Renal cortical epithelial cell (primary cell): ENCODE data around the gene ARSB. TPM values are rescaled to one million over a fixed set of nuclear protein-coding genes. Genes with fewer than 3 reads are reported as not detected.
"Not testable (repeated sequence)": the region's sequence is repeated elsewhere in the genome, so short reads cannot be mapped to it uniquely, and the experiment has no call there.

Source experiments
- DNase-seq: peaks from one replicate; pipeline ENCODE4 v3.0.0-alpha.2; 2011; ENCODE audit warnings: low read depth
- total RNA-seq: library from RNA; depleted of rRNA; stranded (reverse); fragments of >200 nt; gene quantifications from 2 replicates; pipeline ENCODE4 v1.2.3, GENCODE V29; 2014

Gene ARSB
- total RNA-seq, 1 donor from 2014 or later = 19.5 TPM

GRCh38 chr5:78953092-78953800 is 31.9 kb downstream of the ARSB start:
- peak; percentile 21 for DNase-seq

DNA sequence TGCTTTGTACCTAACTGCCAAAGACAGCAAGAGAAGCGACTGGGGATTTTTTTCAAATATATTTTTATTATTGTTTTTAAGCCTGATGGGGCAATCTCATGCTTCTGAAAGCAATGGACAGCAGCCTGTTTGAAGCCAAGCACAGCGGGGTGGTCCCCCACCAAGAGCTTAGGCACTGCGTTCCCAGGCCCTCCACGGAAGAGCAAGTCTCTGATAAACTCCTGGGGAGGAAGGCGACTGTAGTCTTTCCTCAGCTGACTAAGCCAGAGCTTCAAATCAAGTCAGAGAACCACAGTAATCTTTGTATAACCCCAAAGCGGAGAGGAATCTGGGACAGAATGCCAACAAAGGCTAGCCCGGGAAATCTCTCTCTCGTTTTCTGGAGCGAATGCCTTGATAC is 54.4 kb downstream of the ARSB start:
- DNase-seq = no peak

DNA sequence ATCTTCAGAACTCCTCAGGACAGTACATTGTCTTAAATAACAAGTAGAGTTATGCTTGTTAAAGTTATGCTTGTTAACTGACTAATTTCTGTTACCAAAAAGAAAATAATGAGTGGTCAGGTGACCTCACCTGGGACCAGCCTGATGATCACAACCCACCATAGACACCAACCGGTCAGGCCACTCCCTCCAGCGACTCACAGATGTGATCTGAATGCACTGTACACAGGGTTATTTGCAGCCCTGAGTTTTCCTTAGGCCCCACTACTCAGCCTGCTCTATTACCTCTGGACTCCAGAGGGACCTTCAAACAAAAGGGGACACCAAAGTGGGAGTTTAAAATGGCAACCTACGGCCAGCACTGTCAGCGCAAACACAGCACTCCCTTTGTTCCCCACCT is 55.3 kb downstream of the ARSB start:
- peak; percentile 5 for DNase-seq

DNA sequence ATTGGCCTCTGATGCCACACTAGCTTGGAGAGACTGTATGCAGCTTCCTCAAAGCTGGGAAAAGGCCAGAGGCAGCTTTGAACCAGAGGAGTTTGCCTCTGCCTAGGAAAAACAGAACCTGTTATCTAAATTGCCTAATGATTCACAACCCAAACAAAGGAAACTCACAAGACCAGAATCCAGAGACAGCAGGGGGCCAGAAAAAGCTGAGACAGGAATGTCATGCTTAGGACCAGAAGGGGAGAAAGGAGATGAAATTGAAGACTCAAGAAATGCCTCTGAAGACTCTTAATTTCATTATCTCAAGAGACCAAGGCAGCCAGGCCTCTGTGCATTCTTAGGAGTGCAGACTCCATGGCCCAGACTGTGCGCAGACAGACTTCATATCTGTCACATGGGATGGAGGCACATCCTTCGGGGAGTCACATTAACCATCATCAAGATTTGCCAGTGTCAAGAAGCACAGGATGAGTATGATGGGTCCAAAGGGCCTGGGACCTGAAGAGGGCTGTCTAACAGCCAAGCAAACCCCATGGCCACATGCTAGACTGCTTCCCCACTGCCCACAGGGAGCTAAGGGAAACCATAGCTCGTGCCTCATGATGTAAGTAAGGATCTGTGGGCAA is 57.3 kb downstream of the ARSB start:
- DNase-seq = peak; percentile 77

DNA sequence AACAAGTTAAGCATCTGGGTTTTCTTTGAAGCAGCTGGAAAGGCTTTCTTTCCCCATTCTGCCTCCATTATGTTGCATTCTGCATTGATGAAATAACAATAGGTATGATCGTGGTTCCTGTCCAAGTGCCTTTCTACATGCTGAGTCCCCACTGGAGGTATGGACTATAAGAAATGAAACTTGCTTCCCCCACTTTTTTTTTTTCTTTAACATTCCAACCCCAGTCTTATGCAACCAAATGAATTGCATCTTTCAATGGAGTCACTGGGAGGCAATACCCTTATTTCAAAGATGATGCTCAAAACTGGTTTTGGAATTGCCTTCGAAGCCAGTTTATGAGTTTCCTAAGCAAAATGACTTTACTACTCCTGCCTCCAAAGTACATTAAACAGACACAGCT is 58.9 kb downstream of the ARSB start:
- no peak for DNase-seq

GRCh38 chr5:78925129-78925876 is 59.8 kb downstream of the ARSB start:
- no peak for DNase-seq

- no peak for DNase-seq
These were observed 61.5 kb downstream of the ARSB start for GRCh38 chr5:78923622-78923970.

GRCh38 chr5:78922879-78923621 is 62.1 kb downstream of the ARSB start:
- DNase-seq = no peak

GRCh38 chr5:78920604-78921003 is 64.5 kb downstream of the ARSB start:
- DNase-seq = peak; percentile 38

GRCh38 chr5:78919796-78920195 is 65.3 kb downstream of the ARSB start:
- DNase-seq = no peak

DNA sequence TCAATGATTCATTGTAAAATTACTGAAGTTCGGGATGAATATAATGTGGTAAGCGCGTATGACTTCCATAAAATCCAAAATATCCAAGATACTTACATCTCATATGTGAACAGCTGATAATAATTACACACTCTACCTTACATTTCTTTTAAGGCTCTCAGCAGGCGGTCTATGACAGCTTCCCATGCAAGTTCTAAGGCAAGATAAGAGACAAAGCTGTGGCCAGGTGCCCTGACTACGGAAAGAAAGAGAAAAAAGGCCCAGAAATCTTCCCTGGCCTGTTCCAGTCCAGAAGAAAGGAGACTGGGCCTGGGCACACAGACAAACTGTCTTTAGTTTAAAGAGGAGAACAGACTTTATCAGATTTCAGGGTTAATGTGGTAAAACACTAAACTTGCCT is 69.1 kb downstream of the ARSB start:
- no peak for DNase-seq

DNA sequence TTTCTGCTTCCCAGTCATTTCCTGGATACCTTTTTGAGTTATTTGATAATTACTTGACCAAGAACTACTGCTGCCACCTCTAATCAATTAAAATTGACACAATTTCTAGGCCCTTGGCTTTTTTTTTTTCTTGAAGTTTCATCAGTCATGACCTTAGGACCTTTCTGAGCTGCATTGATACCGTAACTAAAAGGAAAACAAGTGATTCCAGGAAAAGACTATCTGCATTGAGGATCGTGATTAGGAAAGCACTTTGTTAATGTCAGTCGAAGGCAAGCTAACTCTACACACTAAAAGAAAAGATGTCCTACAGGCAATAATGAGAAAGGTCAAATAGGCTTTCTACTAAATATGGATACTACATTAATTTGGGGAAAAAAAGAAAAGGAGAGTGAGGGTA is 69.9 kb downstream of the ARSB start:
- DNase-seq = no peak

DNA sequence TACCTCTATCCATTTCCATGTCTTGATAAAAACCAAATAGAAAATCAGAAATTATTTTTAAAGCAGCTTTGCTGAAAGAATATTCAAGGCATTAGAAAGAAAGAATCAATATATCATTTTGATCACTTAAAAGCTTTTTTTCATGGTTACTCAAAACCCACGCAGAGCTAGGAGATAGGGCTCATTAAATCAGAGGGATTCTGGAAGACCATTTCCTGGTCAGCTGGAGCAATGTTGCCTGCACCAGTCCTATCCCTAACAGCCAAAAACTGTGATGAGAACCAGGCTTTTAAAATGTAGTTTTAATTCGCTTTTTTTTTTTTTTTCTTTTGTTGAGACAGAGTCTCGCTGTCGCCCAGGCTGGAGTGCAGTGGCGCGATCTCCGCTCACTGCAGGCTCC is 72.3 kb downstream of the ARSB start:
- no peak for DNase-seq

GRCh38 chr5:78912085-78912771 is 72.9 kb downstream of the ARSB start:
- DNase-seq = no peak

GRCh38 chr5:78909224-78909983 is 75.7 kb downstream of the ARSB start:
- DNase-seq = not testable (repeated sequence)

GRCh38 chr5:78908173-78909061 is 76.7 kb downstream of the ARSB start:
- DNase-seq = peak; percentile 28

DNA sequence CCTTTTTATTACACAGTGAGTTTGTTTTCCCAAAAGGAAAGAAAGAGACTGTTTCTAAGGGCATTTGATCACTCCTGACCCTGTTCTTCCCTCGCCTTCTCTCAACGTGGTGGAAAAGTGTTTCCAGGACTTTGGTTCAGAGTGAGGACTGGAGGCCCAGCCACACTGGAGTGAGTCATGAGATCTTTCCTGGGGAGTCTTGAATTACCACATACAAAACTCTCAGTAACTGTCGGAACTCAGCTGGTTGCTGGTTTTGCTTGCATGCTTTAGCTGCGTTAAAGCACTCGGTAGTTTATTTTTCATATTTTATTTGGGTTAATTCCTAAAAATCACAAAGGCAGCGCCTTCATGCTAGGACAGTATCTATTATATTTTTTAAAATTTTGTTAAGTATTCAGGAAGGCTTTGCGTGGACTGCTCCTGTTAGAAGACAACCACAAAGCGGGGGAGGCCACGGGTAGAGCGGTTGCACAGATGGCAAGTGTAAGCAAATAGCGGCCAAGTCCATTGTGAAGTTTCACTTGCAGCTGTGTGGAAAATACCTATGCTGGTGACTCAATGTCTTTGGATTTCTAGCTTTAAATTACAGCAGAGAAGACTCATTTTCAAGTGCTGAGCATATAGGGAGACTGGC is 77.7 kb downstream of the ARSB start:
- DNase-seq = peak; percentile 23

DNA sequence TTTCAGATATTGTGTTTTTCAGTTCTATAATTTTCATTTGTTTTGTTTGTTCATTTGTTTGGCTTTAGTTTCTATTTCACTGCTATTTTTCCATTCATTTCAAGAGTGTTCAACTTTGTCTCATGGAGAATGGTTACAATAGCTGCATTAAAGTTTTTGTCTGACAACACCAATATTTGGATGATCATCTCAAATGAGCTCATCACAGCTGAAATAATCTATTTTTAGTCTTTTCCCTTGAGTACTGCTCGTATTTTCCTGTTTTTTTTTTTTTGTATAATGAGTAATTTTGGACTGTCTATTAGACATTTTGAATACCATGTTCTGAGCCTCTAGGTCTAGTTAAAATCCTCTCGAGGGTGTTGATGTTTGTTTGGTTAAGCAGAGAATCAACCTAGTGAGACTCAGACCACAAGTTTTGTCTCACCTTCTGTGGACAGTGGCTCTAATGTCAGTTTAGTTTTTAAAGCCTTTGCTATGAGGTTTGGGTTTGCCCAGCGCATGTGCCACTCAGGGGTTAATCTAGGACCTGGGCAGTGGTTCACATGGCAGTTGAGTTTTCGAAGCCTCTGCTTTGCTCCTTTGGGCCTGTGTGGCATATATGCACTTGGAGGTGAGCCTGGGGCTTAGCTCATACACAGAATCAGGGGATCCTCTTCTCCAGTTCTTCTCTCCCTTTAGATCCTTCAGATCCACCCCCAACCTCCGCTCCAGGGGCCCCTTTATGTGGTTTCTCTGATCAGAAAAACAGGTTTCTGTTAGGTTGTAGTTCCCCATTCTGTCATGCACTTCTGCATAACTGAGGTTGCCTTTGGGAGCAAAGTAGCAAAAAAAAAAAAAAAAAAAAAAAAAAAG is 79.8 kb downstream of the ARSB start:
- DNase-seq = no peak

DNA sequence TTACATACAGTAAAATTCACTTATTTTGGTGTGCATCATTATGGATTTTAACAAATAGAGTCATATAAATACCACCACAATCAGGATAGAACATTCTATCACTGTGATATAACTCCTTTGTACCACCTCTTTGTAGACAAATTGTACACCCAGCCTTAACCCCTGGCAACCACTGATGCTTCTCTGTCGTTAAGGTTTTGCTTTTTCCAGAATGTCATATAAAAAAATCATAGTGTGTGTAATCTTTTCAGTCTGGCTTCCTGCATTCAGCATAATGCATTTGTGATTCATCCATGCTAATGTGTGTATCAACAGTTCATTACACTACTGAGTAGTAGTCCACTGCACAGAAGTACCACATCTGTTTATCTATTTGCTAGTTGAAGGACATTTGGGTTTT is 81.2 kb downstream of the ARSB start:
- peak; percentile 36 for DNase-seq
